Measurements from ENCODE around the gene ZBTB8OS.

DNA sequence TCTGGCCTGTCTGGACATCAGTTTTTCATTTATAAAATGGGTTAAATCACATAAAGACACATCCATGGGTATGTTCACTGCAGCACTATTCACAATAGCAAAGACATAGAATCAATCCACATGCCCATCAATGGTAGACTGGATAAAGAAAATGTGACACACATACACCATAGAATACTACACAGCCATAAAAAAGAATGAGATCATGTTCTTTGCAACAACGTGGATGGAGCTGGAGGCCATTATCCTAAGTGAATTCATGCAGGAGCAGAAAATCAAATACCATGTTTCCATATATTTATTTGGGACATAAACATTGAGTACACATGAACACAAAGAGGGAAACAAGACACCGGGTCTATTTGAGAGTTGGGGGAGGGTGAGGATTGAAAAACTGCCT lies 28.1 kb downstream of the ZBTB8OS start:
- TF ChIP-seq CTCF (IDR thresholded peaks at IDR 0.05): no peak
- no peak for TF ChIP-seq POLR2A (IDR thresholded peaks at IDR 0.05)

Data from uterus (tissue), 2 donors.